GM12873 (cell line): ENCODE measurements around the gene NOA1.
A peak's percentile ranks its signal among the peaks of the same experiment; 100 is the strongest.

Experiments used
- TF ChIP-seq, protein P1 (sequence below): IDR thresholded peaks from 2 replicates; pipeline ENCODE4 v1.5.1; 2012; ENCODE audit warnings: low read depth, mild to moderate bottlenecking, moderate library complexity, low read length, control low read depth; ENCODE audit not compliant: insufficient read depth; ENCODE audit errors: missing control alignments

Gene NOA1

GRCh38 chr4:56990109-56990905 lies 12.9 kb upstream of the NOA1 start:
- TF ChIP-seq, protein P1, sequence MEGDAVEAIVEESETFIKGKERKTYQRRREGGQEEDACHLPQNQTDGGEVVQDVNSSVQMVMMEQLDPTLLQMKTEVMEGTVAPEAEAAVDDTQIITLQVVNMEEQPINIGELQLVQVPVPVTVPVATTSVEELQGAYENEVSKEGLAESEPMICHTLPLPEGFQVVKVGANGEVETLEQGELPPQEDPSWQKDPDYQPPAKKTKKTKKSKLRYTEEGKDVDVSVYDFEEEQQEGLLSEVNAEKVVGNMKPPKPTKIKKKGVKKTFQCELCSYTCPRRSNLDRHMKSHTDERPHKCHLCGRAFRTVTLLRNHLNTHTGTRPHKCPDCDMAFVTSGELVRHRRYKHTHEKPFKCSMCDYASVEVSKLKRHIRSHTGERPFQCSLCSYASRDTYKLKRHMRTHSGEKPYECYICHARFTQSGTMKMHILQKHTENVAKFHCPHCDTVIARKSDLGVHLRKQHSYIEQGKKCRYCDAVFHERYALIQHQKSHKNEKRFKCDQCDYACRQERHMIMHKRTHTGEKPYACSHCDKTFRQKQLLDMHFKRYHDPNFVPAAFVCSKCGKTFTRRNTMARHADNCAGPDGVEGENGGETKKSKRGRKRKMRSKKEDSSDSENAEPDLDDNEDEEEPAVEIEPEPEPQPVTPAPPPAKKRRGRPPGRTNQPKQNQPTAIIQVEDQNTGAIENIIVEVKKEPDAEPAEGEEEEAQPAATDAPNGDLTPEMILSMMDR, result no peak

DNA sequence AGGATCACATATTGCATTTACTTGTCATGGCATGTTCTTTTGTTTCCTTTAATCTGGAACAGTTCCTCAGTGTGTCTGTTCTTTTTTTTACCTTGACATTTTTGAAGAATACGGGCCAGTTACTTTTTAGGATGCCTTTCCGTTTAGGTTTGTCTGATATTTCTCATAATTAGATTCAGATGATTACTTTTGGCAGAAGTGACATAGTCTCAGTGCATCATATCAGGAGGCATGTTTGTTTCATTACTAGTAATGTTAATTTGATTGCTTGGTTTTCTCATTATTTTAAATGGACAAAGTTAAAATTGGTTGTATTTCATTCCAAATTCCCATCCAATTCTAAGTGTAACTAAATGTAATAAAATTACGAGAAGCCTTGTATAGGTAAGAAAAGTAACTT lies 9.5 kb upstream of the NOA1 start:
- TF ChIP-seq, protein P1, result no peak

DNA sequence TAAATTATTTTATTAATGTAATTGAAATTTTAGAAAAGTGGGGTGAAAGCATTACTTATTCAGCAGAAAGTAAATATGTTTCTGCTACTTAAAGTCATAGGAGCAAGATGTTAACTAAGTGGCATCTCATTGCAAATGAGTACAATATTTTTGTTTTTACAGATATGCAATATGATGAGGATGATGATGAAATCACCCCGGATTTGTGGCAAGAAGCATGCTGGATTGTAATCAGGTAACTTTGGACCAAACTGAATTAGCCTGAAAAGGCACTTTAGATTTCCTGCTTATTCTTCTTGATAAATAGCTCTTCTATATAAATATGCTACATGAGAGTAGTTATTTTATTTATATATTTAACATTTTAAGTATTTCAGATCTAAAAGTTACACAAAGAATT lies 8.8 kb upstream of the NOA1 start:
- TF ChIP-seq, protein P1, result no peak

DNA sequence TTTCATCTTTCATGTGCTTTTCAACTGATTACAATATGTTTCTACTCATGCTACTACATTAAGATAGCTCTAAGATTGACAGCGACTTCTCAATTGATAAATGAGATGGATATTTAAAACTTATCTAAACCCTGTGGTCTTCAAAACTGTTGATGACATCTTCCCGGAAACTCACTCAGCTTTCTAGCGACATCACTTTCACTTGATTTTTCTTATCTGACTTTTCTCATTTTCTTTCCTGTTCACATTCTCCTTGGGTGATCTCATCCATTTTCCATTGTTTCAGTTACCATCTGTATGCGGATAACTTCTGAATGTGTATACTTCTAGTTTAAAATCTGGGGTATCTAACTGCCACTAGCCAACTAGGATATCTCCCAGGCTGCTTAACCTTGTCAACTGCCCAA lies 4.4 kb upstream of the NOA1 start:
- TF ChIP-seq, protein P1, result no peak

DNA sequence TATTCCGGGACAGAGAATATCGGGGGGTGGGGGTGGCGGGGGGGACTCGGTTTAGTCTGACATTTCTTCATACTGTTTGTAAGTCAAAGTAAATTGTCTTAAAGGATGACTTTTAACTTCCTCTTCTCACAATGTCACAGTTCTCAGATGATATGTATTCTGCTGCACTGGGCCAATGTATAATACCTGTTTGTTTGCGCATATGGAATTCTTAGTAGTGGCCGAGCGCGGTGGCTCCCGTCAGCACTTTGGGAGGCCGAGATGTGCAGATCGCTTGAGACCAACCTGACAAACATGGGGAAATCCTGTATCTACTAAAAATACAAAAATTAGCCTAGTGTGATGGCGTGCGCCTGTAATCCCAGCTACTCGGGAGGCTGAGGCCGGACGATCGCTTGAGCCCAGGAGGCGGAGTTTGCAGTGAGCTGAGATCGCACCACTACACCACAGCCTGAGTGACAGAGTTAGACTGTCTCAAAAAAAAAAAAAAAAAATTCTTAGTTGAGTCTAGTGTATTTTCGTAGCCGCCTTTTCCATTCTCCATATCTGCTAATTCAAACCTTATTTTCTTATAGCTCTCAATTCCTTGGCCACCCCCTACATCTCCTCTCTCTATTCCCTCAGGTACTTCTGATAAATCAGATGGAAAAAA lies 2.1 kb upstream of the NOA1 start:
- TF ChIP-seq, protein P1, result no peak

- TF ChIP-seq, protein P1, result no peak
These were observed 1.4 kb upstream of the NOA1 start, which contains the start of gene POLR2B for GRCh38 chr4:56978750-56979303. Gene POLR2B, plus strand, starts transcription at chr4:56978896. Its CDS starts 90 bp downstream, at chr4:56978986.

DNA sequence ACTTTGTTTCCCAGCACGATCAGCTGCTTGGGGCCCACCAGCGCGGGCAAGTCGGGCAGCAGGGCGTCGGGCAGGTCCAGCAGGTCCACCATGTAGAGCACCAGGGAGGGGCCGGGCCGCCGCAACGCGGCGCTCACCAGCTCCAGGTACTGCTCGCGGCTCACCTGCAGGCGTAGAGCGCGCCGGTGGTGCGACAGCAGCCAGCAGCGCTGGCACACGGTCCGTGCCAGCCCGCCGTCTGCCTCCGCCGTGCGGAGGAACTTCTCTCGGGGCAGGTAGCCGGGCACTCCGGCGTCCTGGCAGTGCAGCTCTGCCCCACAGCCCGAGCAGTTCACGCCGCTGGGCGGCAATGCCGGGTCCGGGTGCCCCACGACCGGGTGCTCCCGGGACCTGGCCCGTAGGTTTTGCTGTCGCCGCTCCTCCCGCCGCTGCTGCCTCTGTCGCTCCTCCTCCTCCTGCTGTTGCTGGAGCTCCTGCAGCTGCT lies 527 bp downstream of the NOA1 start:
- TF ChIP-seq, protein P1, result peak; percentile 30
